ENCODE data around the gene SLC25A23. TPM values are rescaled to one million over a fixed set of nuclear protein-coding genes. Genes with fewer than 3 reads are reported as not detected.

SLC25A23 gene
- total RNA-seq, 1 donor from 2014 or later: 116 TPM

DNA sequence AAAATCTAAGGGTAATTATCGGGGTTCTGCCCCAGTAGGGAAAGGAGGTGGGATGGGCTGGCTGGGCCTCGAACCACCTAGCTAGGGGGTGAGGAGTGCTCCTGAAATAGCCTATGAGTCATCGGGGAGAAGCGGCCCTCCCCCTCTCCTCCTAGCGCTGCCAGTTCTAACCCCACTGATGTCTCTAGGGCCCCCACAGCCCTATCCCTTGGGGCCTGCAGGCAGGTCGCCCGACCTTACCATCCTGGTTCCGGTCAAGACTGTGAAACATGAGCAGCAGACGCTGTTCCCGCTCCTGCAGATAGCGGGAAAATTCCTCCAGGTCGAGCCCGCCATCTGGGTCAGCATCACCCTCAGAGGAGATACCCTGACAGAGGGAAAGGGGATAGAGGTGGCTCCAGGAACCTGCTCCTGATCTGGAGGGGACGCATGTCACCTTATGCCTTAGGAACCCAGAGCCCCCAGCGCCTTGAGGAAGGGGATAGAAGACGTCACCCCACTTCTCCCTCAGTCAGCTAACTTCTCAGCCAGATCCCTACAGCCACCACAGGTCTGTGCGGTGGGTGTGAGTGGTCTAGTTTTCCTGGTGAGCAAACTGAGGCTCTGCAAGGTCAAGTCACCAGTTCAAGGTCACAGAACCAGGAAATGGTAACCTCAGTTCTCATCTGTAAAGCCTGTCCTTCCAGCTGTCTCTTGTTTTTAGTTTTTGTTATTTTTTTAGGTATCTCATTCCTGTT, 1.5 kb downstream of the SLC25A23 start:
- Histone ChIP-seq H3K27me3 (ENCODE audit: low read depth) (peaks cover 13% of the 10 kb centered on the region), H3K27ac (replicated peaks) (peak overlapping the region; percentile 80), H3K36me3 (peaks cover 39% of the 10 kb centered on the region), H3K4me3 (peak overlapping the region; percentile 80), H3K4me1 (peaks cover 29% of the 10 kb centered on the region), H3K9me3 (replicated peaks) (peaks cover 18% of the 10 kb centered on the region)
- intact Hi-C loops (cut with micrococcal nuclease): no loop called here
- no peak for DNase-seq
- TF ChIP-seq, protein P1, sequence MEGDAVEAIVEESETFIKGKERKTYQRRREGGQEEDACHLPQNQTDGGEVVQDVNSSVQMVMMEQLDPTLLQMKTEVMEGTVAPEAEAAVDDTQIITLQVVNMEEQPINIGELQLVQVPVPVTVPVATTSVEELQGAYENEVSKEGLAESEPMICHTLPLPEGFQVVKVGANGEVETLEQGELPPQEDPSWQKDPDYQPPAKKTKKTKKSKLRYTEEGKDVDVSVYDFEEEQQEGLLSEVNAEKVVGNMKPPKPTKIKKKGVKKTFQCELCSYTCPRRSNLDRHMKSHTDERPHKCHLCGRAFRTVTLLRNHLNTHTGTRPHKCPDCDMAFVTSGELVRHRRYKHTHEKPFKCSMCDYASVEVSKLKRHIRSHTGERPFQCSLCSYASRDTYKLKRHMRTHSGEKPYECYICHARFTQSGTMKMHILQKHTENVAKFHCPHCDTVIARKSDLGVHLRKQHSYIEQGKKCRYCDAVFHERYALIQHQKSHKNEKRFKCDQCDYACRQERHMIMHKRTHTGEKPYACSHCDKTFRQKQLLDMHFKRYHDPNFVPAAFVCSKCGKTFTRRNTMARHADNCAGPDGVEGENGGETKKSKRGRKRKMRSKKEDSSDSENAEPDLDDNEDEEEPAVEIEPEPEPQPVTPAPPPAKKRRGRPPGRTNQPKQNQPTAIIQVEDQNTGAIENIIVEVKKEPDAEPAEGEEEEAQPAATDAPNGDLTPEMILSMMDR (IDR thresholded peaks at IDR 0.05; ENCODE audit: borderline replicate concordance): no peak

DNA sequence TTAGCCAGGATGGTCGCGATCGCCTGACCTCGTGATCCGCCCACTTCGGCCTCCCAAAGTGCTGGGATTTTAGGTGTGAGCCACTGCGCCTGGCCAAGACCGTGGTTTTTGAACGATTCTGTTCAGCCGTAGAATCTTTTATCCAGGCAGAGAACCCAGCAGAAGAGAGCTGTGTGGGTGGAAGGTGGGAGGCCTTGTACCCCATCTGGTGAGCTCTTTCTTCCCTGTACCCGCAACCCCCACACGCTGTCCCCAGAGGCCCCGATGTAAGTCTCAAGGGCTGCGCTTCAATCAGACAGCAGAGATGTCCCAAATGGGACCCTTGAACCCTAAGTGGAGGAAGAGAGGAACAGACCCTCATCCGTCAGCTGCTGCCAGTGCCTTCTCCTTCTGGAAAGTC, 3.7 kb downstream of the SLC25A23 start:
- no peaks in the 10 kb centered on the region for H3K27me3 ChIP-seq (ENCODE audit: low read depth)
- H3K36me3 ChIP-seq: peaks cover 54% of the 10 kb centered on the region
- peaks cover 21% of the 10 kb centered on the region for H3K9me3 ChIP-seq (replicated peaks)
- TF ChIP-seq, protein P1 (IDR thresholded peaks at IDR 0.05; ENCODE audit: borderline replicate concordance): no peak
- H3K4me1 ChIP-seq: peaks cover 29% of the 10 kb centered on the region
- H3K4me3 ChIP-seq: no peak overlapping the region
- no peak for DNase-seq
- intact Hi-C loops (cut with micrococcal nuclease): no loop called here
- H3K27ac ChIP-seq (replicated peaks): no peak overlapping the region

DNA sequence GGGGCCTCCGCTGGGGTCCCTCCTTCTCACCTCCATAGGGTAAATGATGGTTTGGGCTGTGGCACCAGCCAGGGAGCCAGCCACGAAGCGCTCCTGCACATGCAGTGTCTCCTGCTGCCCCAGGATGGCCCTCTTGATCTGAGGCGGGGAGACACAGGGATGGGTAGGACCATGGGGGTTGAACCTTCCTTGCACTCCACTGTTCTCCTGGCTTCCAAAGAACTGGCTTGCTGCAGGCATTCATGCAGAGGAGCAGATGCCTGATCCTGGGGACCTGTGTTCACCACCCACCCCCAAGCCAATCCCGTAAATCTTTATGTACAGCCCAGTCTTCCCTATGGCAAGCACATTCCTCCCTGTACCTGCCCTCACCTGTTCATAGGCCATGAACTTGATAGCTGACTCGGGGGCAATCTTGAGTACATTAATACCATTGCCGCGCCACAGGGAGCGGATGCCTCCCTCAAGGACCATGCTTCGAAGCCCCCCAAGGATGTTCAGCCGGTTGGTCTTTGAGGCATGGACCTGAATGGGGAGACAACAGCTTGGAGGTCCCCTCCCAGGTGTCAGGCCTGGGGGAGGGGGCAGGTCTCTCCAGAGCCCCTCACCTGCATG, 5.5 kb downstream of the SLC25A23 start:
- no peak overlapping the region for H3K4me3 ChIP-seq
- intact Hi-C loops (cut with micrococcal nuclease): no loop called here
- H3K27me3 ChIP-seq (ENCODE audit: low read depth): no peaks in the 10 kb centered on the region
- DNase-seq: no peak
- TF ChIP-seq, protein P1 (IDR thresholded peaks at IDR 0.05; ENCODE audit: borderline replicate concordance): no peak
- peaks cover 21% of the 10 kb centered on the region for H3K9me3 ChIP-seq (replicated peaks)
- no peak overlapping the region for H3K27ac ChIP-seq (replicated peaks)
- H3K36me3 ChIP-seq: peaks cover 54% of the 10 kb centered on the region
- H3K4me1 ChIP-seq: peaks cover 13% of the 10 kb centered on the region

DNA sequence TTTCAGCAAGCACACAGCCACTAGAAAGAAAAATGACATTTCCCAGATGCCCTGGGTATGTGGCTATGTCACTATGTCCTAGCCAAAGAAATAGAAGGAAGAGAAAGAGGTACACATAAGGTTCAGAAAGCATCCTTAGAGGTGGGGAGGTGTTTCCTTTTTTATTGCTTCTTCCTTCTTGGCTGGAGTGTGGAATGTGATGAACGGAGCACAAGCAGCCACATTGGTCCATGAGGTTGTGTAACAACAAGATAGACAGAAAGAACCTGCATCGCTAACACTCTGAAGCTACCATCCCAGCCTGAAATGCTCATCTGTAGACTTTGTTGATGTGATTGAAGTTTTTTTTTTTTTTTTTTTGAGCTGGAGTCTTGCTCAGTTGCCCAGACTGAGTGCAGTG, 6.7 kb downstream of the SLC25A23 start:
- intact Hi-C loops (cut with micrococcal nuclease): no loop called here
- DNase-seq: no peak
- TF ChIP-seq, protein P1 (IDR thresholded peaks at IDR 0.05; ENCODE audit: borderline replicate concordance): no peak
- Histone ChIP-seq H3K36me3 (peaks cover 54% of the 10 kb centered on the region), H3K9me3 (replicated peaks) (peaks cover 21% of the 10 kb centered on the region), H3K27me3 (ENCODE audit: low read depth) (no peaks in the 10 kb centered on the region), H3K4me3 (no peak overlapping the region), H3K27ac (replicated peaks) (no peak overlapping the region), H3K4me1 (peaks cover 1% of the 10 kb centered on the region)

DNA sequence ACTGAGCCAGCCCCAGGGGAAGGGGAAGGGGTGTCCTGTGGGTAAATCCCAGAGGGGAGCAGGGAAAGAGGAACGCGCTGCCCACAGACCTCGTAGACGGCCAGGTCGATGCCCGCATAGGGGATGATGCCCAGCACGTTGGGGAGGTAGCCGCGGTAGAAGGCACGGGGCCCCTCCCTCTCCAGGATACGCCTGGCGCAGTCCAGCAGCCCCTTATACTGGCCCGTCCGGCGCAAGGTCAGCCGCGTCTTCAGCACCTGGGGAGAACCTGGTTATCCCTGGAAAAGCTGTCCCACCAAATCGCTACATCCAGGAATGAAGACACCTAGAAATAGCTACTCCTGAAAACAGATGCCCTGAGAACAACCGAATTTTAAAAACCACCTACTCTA, 7.4 kb downstream of the SLC25A23 start:
- no peaks in the 10 kb centered on the region for H3K27me3 ChIP-seq (ENCODE audit: low read depth)
- no peak for DNase-seq
- no peaks in the 10 kb centered on the region for H3K4me1 ChIP-seq
- no peak overlapping the region for H3K4me3 ChIP-seq
- intact Hi-C loops (cut with micrococcal nuclease): no loop called here
- peaks cover 21% of the 10 kb centered on the region for H3K9me3 ChIP-seq (replicated peaks)
- TF ChIP-seq, protein P1 (IDR thresholded peaks at IDR 0.05; ENCODE audit: borderline replicate concordance): no peak
- H3K36me3 ChIP-seq: peaks cover 57% of the 10 kb centered on the region
- no peak overlapping the region for H3K27ac ChIP-seq (replicated peaks)

Measured in left ventricle myocardium inferior (tissue), 1 donor.